HG03558 (cell line): ENCODE data around the gene PDZK1IP1.
"Not testable (repeated sequence)": the region's sequence is repeated elsewhere in the genome, so short reads cannot be mapped to it uniquely, and the experiment has no call there.

Experiments used
- ATAC-seq: cut with Tn5 transposase; IDR thresholded peaks from one replicate; pipeline ENCODE4 v1.9.1; 2021; ENCODE audit warnings: moderate number of reproducible peaks; ENCODE audit not compliant: unreplicated experiment; ENCODE audit errors: extremely low read depth

PDZK1IP1 gene

DNA sequence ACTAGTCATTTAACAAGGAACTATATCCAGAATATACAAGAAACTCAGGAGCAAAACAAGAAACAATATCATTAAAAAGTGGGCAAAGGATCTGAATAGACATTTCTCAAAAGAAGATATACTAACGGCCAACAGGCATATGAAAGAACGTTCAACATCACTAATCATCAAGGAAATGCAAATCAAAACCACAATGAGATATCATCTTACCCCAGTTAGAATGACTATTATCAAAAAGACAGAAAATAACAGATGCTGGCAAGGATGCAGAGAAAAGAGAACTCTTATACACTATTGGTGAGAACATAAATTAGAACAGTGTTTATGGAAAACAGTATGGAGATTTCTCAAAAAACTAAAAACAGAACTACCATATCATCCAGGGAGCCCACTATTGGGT is 13.7 kb upstream of the PDZK1IP1 start:
- not testable (repeated sequence) for ATAC-seq

DNA sequence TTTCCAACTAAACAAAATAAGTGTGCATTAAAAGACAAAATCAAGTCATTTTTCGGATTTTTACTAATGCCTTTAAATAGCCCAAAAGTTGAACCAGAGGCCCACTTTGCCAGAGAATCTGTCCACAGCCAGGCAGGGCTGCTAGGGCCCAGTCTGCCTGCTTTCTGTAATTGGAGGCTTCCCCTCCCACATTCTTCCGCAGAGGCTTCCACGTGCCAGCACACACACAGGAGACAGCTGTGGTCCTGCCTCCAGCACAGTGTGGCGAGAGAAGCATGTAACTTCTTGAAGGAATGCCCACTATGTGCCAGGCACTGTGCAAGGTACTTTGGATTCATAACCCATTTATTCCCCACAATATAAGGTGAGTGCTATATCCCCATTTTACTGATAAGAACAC is 11.3 kb upstream of the PDZK1IP1 start:
- ATAC-seq = no peak

- no peak for ATAC-seq
Measured at GRCh38 chr1:47198214-47198613, 8.4 kb upstream of the PDZK1IP1 start.

- ATAC-seq = no peak
Measured at GRCh38 chr1:47196622-47197021, 6.8 kb upstream of the PDZK1IP1 start.

- not testable (repeated sequence) for ATAC-seq
Measured at GRCh38 chr1:47195981-47196380, 6.1 kb upstream of the PDZK1IP1 start.

DNA sequence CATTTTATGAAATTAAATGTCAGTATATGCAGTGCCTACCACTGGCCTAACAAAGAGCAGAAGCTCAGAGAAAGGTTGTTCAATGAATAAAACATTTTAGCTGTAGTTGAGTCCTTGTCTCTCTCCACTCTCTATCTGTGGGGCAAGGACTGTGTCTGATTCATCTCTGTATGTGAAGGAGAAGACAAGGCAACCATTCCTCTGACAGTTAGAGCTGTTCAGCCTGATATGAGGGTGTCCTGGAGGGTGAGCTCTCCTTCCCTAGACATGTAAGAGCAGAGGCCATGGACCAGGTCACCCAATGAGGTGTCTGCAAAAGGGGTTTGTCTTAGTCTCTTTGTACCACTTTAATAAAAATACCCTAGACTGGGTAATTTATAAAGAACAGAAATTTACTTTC is 4.5 kb upstream of the PDZK1IP1 start:
- ATAC-seq = no peak

DNA sequence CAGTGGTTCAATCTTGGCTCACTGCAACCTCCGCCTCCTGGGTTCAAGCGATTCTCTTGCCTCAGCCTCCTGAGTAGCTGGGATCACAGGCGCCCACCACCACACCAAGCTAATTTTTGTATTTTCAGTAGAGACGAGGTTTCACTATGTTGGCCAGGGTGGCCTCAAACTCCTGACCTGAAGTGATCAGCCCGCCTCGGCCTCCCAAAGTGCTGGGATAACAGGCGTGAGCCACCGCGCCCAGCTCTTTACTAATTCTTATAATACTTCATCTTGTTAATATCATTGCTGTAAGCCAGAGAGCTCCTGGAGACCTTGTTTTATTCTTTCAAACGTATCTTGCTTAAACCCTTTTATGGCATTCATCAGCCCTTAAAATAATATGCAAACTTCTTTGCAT is 3.7 kb upstream of the PDZK1IP1 start:
- not testable (repeated sequence) for ATAC-seq

GRCh38 chr1:47192458-47193384 is 2.9 kb upstream of the PDZK1IP1 start:
- no peak for ATAC-seq

GRCh38 chr1:47191940-47192457 is 2.2 kb upstream of the PDZK1IP1 start:
- no peak for ATAC-seq

DNA sequence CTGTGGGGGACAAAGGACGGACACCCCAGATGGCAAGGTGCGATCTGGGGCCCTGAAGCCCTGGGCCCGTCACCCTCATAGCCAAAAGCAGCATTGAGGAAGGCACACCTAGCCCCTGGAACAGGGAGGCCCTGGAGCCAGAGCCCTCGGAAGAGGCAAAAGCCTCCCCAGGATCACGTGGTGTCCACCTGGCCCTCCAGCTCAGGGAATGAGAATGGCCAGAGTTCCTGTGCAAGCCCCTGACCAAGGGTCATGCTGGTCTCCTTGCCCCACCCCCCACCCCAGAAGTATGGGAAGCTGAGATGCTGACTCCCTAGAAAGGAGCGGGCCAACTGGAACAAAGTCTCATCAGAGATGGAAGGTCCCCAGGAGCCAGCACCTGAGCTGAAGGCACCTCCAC is 1.0 kb upstream of the PDZK1IP1 start:
- no peak for ATAC-seq

DNA sequence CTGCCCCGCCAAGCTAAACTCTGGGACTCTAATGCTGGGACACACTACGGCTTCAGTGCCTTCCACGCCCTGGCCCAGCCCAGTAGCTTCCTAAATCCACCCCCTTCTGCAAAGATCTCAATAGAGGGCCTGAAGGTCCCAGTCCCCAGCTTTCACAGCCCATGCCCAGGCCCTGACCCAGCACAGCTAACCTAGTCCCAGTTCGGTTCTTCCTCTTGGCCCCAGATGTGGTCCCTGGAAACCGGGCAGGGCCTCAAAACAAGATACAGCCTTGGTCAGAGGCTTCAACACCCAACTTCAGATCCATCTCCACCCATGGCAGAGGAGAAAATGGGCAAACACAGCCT is 646 bp upstream of the PDZK1IP1 start:
- no peak for ATAC-seq

- ATAC-seq = no peak
Measured at GRCh38 chr1:47188791-47189785, 748 bp downstream of the PDZK1IP1 start.

DNA sequence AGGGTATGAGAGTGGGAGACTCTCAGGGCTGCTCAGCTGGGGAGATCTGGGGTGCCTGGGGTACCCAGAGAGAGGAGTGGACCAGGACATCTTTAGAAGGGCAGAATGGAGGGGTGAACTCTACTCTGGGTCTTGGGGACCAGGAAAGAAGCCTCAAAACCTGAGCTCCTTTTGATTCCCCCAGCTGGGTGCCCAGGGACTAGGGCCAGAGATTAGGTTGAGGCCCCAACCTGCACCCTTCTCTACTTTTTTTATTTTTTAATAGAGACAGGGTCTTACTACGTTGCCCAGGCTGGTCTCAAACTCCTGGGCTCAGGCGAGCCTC is 1.9 kb downstream of the PDZK1IP1 start:
- ATAC-seq = no peak

GRCh38 chr1:47187231-47187925 is 2.5 kb downstream of the PDZK1IP1 start:
- no peak for ATAC-seq

- no peak for ATAC-seq
Measured at GRCh38 chr1:47186267-47187185, 3.3 kb downstream of the PDZK1IP1 start.

DNA sequence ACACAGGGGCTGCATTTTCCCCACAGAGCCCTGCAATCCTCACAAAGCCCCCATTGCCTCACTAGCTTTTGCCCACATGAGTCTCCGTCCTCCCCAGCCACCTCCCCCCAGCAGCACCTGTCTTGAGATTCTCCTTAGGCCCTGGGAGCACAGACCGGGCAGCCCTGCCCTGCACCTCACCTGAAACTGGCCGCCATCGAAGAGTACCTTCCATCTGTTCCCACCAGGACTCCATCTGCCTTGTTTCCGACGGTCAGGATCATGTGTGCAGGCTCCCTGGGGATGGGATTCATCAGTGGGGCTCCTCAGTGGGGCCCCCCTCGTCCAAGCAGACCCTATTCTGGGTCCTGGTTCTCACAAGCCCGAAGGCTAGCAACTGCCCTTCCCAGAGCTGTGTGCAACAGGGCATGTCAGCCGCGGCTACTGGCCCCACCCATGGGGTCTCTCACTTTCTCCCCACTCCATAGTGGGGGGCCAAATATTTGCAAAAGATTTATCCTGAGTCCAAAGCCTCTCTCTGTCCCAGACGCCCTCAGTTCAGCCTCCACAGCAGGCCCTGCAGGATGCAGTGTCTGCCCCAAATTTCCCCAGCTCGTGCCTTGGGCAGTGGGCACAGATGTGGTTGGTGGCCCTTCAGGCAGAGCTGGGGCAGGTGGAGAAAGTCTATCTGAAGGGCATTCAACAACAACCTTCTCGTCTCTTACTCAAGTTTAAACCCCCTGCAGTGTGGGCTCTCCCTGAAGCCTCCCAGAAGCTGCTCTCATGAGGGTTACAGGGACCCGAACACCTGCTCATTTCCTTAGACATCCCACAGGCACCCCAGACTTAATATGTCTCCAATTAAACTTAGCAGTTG is 4.8 kb downstream of the PDZK1IP1 start:
- ATAC-seq = no peak

GRCh38 chr1:47184090-47184821 is 5.6 kb downstream of the PDZK1IP1 start:
- no peak for ATAC-seq
